ENCODE measurements around the gene KLHL25.

The KLHL25 gene

GRCh38 chr15:85773249-85773648 lies 21.5 kb downstream of the KLHL25 start:
- DNase-seq, result no peak

- DNase-seq, result no peak
Measured at GRCh38 chr15:85772668-85773067, 22.1 kb downstream of the KLHL25 start.

GRCh38 chr15:85771781-85772445 lies 22.8 kb downstream of the KLHL25 start:
- DNase-seq, result no peak

- DNase-seq, result no peak
Measured at GRCh38 chr15:85771271-85771670, 23.5 kb downstream of the KLHL25 start.

- DNase-seq, result no peak
Measured at GRCh38 chr15:85770096-85771041, 24.4 kb downstream of the KLHL25 start.

GRCh38 chr15:85769182-85769900 lies 25.4 kb downstream of the KLHL25 start:
- DNase-seq, result no peak

GRCh38 chr15:85768595-85769168 lies 26.0 kb downstream of the KLHL25 start:
- DNase-seq, result no peak

GRCh38 chr15:85767785-85768529 lies 26.8 kb downstream of the KLHL25 start:
- no peak for DNase-seq

GRCh38 chr15:85766001-85766831 lies 28.5 kb downstream of the KLHL25 start:
- DNase-seq, result no peak

GRCh38 chr15:85764649-85765277 lies 30.0 kb downstream of the KLHL25 start:
- DNase-seq, result peak; percentile 37

GRCh38 chr15:85763673-85764633 lies 30.8 kb downstream of the KLHL25 start:
- no peak for DNase-seq

GRCh38 chr15:85763157-85763556 lies 31.6 kb downstream of the KLHL25 start:
- DNase-seq, result no peak

GRCh38 chr15:85762756-85763127 lies 32.0 kb downstream of the KLHL25 start:
- DNase-seq, result no peak

GRCh38 chr15:85762039-85762755 lies 32.5 kb downstream of the KLHL25 start:
- no peak for DNase-seq

GRCh38 chr15:85761635-85762034 lies 33.1 kb downstream of the KLHL25 start:
- peak; percentile 52 for DNase-seq

GRCh38 chr15:85760531-85761371 lies 34.0 kb downstream of the KLHL25 start:
- DNase-seq, result no peak

GRCh38 chr15:85760049-85760448 lies 34.7 kb downstream of the KLHL25 start:
- DNase-seq, result no peak

GRCh38 chr15:85759376-85759775 lies 35.3 kb downstream of the KLHL25 start:
- no peak for DNase-seq
